ENCODE measurements around the gene SLC9C2.

- TF ChIP-seq ZFP30 (CRISPR knock-in tag; IDR thresholded peaks at IDR 0.05): no peak
- no peak for TF ChIP-seq CSDC2 (CRISPR knock-in tag; IDR thresholded peaks at IDR 0.05)
- no peak for TF ChIP-seq CSRNP3 (CRISPR knock-in tag; IDR thresholded peaks at IDR 0.05)
- TF ChIP-seq ZNF8 (CRISPR knock-in tag; IDR thresholded peaks at IDR 0.05): no peak
- no peak for TF ChIP-seq ZFP3 (CRISPR knock-in tag; IDR thresholded peaks at IDR 0.05)
- no peak for TF ChIP-seq RARB (CRISPR knock-in tag; IDR thresholded peaks at IDR 0.05)
- no peak for TF ChIP-seq GLIS3 (CRISPR knock-in tag; IDR thresholded peaks at IDR 0.05)
- no peak for TF ChIP-seq ZNF565 (CRISPR knock-in tag; conservative IDR thresholded peaks at IDR 0.05; ENCODE audit: low read depth)
- TF ChIP-seq SNAI2 (CRISPR knock-in tag; IDR thresholded peaks at IDR 0.05): no peak
- no peak for TF ChIP-seq ZC3H10 (CRISPR knock-in tag; IDR thresholded peaks at IDR 0.05)
- no peak for TF ChIP-seq CREB5 (CRISPR knock-in tag; IDR thresholded peaks at IDR 0.05; ENCODE audit: low read depth)
- no peak for TF ChIP-seq PATZ1 (CRISPR knock-in tag; IDR thresholded peaks at IDR 0.05; ENCODE audit: borderline replicate concordance)
Observed at GRCh38 chr1:173477286-173478093, 125.4 kb downstream of the SLC9C2 start, which contains the start of gene PRDX6.
